Stimulated activated CD4-positive, alpha-beta T cell treated with anti-CD3 and anti-CD28 coated beads, Interleukin-12 subunit alpha, Interleukin-12 subunit beta, amount 100 ng/mL, for 24 hours (primary cell): Measurements from ENCODE around the gene RRP1B.
"Not testable (repeated sequence)": the region's sequence is repeated elsewhere in the genome, so short reads cannot be mapped to it uniquely, and the experiment has no call there.

Experiments used
- DNase-seq, 2 experiments: peaks; one replicate each; pipeline ENCODE4 v3.0.0-alpha.2; 2020; ENCODE audit warnings: low read depth in 2 of 2

RRP1B gene

DNA sequence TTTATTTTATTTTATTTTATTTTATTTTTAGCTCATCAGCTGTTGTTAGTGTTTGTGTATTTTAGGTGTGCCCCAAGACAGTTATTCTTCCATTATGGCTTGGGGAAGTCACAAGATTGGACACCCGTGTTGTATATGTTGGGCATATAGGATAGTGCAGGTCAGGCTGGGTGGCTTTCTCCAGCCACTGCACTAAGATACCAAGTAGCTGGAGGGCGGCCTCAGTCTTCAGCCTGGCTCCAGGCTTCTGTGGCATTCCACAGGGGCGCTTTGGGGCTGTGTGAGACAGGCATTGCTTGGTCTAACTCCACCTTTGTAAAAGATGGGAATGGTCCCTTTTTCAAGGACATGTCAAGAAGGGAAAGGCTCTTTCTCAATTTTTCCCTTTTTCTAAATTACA, 16.5 kb downstream of the RRP1B start:
- no peak for DNase-seq

DNA sequence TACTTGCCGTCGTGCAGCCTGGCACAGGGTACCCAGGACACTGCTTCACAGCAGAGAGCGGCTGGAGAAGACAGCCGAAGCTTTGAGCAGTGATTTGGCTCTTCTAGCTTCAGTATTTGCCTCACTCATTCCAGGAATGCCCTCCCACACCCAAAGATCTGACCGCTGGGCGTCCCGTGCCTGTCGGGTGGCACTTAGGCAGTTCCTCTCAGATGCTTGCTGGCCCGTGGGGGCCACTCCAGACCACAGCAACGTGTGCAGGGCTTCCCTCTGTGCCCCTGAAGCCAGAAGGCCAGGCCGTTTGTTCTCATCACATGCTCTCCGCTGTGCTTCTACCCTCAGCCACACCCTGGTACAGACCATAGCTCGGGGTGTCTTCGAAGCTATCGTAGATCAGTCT, 17.0 kb downstream of the RRP1B start:
- no peak for DNase-seq

DNA sequence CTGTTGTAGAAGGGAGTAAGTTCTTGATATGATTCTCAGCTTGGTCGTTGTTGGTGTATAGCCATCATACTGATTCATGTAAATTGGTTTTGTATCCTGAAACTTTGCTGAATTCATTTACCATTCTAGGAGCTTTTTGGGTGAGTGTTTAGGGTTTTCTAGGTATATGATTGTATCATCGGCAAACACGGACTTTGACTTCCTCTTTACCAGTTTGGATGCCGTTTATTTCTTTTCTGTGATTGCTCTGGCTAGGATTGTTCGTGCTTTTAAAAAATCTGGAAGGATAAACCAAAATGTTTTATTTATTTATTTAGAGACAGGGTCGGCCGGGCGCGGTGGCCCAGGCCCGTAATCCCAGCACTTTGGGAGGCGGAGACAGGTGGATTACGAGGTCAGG, 20.6 kb downstream of the RRP1B start:
- DNase-seq: no peak

DNA sequence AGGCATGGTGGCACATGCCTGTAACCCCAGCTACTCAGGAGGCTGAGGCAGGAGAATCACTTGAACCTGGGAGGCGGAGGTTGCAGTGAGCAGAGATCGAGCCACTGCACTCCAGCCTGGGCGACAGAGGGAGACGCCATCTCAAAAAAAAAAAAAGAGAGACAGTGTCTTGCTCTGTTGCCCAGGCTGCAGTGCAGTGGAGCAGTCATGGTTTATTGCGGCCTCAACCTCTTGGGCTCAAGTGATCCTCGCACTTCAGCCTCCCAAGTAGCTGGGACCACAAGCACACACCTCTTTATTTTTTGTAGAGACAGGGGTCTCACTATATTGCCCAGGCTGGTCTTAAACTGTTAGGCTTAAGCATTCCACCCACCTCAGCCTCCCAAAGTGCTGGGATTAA, 21.1 kb downstream of the RRP1B start:
- not testable (repeated sequence) for DNase-seq

DNA sequence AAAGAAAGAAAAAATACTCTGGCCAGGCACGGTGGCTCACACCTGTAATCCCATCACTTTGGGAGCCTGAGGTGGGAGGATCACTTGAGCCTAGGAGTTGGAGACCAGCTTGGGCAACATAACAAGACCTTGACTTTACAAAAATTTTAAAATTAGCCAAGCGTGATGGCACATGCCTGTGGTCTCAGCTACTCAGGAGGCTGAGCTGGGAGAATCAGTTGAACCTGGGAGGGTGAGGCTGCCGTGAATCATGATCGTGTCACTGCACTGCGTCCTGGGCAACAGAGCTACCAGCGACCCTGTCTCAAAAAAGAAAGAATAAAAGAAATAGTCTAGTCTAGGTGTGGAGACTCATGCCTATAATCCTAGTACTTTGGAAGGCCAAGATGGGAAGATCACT, 22.3 kb downstream of the RRP1B start:
- no peak for DNase-seq

DNA sequence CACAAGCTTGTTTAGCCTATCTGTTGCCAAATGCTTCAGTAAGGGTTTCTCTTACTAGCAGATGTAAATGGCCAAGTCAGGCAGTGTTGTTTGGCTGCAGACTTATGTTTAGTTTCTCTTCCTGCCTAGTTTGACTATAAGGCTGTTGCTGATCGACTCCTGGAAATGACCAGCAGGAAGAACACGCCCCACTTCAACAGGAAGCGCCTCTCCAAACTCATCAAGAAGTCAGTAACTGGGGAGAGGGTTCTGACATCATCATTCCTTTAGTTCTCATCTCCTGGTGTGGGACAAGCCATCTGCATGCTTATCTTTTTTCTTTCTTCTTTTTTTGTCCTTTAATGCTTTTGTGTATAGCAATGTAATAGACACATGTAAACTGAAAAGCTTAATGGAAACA, 25.1 kb downstream of the RRP1B start:
- DNase-seq: no peak

DNA sequence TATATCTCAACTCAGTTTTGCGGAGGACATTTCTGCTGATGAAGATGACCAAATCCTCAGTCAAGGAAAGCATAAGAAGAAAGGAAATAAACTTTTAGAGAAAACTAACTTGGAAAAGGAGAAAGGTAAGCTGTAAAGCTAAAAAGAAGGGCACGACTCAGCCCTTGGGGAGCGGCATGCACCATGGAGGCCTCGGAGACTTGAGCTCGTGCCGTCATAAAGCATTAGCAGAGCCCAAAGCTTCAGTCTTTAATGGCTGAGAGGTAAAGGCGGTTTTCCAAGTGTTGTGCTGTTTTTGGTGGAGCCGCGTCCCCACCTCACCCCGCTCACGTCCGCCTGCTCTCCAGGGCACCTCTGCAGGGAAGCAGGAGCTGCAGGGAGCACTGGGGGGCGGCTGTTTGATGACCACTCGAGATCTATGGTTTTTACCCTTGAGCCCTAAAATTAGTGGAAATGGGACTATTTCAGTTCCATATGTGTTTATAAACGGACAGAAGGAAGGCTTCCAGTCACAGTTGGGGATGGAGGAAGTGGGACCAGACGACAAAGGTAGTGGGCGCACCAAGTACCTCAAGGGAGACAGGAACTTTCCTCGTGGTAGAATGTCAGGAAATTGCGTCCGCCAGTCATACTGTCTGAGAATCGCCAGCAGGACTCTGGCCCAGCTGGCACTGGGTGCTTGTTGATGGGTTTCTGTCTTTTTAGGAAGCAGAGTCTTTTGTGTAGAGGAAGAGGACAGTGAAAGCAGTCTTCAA, 27.6 kb downstream of the RRP1B start:
- DNase-seq: no peak

DNA sequence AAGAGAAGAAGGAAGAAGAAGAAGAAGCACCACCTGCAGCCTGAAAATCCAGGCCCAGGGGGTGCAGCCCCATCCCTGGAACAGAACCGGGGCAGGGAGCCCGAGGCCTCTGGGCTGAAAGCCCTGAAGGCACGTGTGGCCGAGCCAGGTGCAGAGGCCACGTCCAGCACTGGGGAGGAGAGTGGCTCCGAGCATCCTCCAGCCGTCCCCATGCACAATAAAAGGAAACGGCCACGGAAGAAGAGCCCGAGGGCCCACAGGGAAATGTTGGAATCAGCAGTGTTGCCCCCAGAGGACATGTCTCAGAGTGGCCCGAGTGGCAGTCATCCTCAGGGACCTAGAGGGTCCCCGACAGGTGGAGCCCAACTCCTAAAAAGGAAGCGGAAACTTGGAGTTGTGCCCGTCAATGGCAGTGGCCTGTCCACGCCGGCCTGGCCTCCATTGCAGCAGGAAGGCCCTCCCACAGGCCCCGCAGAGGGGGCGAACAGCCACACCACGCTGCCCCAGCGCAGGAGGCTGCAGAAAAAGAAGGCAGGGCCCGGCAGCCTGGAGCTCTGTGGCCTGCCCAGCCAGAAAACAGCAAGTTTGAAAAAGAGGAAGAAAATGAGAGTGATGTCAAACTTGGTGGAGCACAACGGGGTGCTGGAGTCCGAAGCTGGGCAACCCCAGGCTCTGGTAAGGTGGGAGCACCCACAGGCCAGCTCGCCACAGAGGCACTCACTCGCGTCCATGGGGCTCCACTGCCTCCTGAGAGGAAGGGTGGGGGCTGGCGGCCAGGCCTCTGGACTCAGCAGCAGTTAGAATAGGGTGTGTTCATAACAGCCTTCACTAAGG, 28.4 kb downstream of the RRP1B start:
- no peak for DNase-seq

DNA sequence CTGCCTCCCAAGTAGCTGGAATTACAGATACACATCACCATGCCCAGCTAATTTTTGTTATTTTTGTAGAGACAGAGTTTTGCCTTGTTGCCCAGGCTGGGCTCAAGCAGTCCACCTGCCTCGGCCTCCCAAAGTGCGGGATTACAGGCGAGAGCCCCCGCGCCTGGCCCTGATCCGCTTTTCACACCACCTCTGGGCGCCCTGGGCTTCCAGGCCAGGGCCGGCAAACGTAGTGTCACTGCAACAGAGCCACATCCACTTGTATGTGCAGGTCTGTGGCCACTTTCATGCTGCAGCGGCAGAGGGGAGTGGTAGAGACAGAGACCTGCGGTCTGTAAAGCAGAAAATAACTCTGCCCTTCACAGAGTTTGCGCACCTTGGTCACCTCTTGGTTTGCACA, 29.5 kb downstream of the RRP1B start:
- no peak for DNase-seq

DNA sequence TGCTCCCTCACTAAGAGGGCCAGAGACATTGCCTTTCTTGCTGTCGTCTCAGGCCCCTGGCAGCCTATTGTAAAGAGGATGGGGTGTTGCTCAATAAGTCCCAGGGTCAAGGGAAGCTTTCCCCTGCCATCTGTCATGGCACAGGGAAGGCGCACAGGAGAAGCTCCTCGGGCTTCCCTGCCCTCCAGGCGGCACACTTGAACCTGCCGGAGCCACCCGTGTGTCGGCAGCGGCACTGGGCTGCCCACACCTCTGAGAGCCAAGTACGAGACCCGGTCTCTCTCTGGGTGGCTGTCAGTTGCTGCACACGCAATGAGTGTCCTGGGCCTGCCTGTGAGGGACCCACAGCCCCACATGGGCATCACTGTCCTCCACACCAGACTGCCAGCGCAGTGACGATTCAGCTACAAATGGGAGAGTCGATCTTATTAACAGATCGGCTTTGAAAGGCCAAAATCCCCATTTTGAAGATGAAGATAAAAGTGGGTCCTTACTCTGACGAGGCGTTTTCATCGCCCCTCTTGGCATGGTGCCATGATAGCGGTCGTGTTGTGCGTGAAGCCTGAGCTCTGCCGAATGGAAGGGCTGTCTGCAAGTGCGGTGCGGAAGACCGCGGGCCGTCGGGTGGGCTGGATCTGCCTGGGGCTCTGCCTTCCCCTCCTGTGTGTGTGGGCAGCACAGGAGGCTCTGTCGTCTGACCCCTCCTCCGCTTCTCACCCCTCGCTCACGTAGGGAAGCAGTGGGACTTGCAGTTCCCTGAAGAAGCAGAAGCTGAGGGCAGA, 30.4 kb downstream of the RRP1B start:
- DNase-seq: no peak

DNA sequence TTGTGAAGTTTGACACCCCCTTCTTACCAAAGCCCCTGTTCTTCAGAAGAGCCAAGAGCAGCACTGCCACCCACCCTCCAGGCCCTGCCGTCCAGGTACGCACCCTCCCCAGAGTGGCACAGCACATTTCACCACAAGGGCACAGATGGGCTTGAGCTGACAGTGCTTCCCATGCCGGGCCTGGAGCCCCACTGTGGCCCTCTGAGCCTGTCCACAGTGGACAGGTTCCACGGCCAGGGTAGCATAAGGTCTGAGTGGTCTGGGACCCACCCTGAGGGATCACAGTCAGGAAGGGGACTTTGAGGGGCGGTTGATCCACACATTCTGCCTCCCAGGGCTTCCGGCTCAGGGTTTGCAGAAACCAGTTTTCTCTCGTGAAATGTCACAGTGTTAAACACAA, 31.0 kb downstream of the RRP1B start:
- DNase-seq: no peak

DNA sequence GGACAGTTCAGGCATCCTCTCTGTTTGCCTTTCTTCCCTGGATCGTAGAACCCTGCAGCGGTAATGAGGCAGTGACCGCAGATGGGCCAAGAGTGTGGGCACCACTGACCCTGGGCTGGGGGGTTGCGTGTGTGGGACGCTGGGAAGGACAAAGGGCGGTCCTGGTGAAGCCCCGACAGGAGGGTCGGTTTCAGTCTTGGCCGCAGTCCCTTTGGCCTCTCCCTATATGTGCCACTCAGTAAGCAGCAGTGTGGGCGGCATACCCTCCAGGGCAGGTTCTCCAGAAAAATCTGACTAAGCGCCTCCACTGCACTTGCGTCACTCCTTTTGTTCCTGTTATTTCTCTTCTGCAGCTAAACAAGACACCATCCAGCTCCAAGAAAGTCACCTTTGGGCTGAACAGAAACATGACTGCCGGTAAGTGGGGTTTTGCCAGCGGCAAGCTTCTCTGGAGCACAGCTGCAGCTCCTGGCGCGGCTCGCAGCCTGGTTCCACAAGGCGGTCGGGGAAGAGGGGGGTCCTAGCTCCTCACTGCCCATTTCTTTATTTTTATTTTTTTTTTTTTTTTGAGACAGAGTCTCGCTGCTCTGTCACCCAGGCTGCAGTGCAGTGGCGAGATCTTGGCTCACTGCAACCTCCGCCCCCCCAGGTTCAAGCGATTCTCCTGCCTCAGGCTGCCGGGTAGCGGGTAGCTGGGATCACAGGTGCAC, 31.9 kb downstream of the RRP1B start:
- DNase-seq: no peak

DNA sequence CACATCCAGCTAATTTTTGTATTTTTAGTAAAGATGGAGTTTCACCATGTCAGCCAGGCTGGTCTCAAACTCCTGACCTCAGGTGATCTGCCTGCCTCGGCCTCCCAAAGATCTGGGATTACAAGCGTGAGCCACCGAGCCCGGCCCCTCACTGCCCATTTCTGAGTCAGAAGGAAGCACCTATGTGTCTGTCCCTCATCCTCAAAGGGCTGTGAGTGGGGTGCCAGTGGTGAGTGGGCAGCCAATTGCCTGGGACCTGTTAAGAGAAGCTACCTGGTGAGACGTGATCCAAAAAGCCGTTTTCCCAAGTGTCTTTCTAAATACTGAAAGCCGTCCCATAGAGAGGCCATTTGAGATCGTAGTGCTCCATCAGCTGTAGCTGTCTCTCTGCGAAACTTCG, 32.4 kb downstream of the RRP1B start:
- DNase-seq: no peak

DNA sequence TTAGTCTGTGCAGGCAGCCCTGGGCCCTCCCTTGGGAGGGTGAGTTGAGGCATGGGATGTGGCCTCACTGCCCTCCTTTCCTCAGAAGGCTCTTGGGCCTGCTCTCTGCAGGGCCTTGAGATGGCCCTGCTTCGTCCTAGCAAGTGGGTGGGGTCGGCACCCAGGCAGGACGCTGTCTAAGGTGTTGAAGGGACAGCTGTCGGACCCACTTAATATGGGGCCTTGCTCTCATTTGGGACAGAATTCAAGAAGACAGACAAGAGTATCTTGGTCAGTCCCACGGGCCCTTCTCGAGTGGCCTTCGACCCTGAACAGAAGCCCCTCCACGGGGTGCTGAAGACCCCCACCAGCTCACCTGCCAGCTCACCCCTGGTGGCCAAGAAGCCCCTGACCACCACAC, 33.6 kb downstream of the RRP1B start:
- no peak for DNase-seq

DNA sequence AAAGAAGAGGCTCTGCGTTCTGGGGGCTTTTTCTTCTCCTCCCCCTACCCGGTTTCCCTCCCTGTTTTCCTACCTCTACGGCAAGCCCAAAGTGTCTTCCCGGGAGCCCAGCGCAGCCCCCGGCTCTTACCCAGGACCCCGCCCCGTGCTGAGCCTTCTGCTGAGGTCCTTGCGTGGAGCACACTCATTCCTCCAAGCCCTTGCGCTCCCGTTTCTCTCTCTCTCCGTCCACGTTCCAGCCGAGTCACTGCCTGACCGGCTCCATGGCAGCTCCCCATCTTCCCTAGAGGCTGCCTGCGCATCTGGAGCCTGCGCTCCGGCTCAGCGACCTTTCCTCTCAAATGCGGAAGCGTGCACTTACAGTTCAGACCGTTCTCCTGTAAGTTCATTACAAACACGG, 34.6 kb downstream of the RRP1B start:
- DNase-seq: no peak

DNA sequence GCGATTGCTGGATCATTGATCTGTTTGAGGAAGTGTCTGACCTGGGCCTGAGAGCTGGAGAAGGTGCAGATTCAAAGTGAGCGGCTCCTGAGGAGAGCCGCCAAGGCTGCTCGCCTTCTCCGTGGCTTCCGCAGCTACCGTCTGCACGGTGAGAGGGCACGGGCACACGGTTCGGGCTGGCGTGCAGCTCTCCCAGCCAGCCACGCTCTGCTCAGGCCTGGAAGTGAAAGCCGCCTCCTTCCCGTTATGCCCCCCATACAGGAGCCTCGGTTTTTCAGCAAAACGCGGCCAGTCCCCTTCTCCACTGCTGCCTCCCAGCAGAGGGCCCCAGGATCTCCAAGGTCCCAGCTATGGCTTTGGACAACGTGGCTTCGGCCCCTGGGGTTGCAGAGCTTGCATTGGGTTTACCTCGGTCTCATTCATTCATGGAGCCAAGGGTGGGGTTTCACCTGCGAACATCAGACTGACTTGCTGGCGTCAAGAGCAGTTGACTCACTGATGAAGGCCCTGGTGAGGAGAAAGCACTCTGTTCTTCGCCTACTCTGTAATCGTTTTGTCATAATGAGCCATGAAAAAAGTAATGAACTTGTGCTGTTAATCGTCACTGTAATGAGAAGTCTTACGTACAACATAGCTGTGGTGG, 35.2 kb downstream of the RRP1B start:
- no peak for DNase-seq

DNA sequence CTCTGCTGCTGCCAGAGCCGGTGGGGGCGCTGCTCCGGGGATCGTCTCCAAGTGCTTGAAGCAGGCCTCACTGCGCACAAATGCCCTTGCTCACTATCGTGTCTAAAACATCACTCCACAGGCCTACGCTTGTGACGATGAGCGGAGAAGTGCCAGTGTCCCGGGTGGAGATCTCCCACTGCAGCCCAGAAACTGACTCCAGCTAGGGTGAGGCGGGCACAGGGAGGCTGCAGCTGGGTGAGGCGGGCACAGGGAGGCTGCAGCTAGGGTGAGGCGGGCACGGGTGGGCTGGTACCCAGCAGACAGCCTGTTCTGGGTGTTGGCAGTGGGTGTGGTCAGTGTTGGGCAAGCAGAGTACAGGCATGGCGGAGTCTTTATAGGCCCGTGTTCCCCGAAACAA, 36.9 kb downstream of the RRP1B start:
- DNase-seq: no peak

DNA sequence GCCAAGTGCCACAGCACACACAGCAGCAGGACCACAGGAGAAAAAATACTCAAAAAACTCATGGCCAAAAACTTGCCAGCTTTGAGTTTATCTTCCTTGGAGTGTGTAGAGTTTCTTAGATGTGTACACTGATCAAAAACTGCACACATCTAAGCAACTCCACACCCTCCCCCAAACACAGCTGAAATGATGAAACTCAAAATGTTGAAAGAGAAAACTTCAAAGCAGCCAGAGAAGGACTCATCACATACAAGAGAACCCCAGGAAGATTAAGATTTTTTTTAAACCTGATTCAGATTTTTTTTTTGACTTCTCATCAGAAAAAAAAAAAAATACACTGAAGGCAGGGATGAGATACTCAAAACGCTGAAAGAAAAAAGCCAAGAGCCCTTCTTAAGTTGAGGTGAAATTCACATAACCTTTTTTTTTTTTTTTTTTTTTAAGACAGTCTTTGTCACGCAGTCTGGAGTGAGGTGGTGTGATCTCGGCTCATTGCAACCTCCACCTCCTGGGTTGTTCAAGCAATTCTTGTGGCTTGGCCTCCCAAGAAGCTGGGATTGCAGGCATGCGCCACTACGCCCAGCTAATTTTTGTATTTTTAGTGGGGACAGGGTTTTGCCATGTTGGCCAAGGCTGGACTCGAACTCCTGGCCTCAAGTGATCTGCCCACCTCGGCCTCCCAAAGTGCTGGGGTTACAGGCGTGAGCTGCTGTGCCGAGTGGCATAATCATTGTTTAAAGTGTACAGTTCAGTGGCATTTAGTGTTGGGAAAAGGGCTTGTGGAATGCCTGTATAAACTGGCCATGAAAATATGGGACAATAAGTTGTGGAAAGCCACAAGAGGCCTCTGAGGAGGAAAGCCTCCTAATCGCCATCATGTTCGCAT, 38.6 kb downstream of the RRP1B start:
- no peak for DNase-seq

DNA sequence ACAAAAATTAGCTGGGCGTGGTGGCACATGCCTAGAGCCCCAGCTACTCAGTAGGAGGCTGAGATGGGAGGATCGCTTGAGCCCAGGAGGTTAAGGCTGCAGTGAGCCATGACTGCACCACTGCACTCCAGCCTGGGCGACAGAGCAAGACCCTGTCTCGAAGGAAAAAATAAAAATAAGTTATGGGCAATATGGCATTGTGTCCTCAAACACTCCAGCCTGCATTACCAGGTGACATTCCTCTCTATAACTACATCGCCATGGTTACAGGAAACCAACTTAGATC, 40.1 kb downstream of the RRP1B start:
- not testable (repeated sequence) for DNase-seq

DNA sequence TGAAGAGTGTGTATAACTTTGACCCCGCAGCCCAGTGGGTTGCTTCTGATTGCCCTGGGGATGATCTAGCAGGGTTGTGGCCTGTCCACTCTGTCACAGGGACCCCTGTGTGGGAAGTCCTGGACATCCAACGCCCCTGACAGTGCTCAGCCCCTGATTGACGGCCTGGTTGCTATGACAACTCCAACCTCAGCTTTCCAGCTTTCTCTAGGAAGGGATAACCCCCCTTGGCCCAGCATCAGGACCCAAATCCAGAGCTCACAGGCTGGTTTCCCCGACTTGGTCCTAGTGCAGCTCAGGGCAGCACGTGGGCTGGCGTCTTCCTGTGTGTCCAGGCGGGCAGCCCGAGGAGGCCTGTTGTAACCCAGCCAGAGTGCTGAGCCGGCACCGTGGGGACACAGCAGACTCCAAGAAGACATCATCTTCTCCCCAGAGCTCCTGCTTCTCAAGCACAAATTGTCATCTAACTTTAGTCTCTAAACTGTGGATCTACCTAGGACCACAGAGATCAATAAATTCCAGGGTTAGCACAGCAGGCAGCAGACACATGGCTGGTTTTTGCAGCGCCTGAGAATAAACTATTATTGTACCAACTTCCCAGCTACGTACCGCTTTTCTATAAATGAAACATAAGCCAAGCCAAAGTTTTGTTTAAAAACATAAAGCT, 40.7 kb downstream of the RRP1B start:
- DNase-seq: no peak
